ENCODE measurements around the gene KAT7.

- TF ChIP-seq CTCF (IDR thresholded peaks at IDR 0.05; ENCODE audit: insufficient read depth, low read length, poor library complexity, severe bottlenecking) (no peak), EZH2phosphoT487 (conservative IDR thresholded peaks at IDR 0.05; ENCODE audit: low read length) (no peak)
These were observed 29.5 kb downstream of the KAT7 start for GRCh38 chr17:49817993-49818392.
